RPMI8226 (cell line): ENCODE results near the gene URM1.
A peak's percentile ranks its signal among the peaks of the same experiment; 100 is the strongest.

ENCODE experiments used
- DNase-seq: peaks from one replicate; pipeline ENCODE4 v3.0.0-alpha.2; 2015

URM1 gene

DNA sequence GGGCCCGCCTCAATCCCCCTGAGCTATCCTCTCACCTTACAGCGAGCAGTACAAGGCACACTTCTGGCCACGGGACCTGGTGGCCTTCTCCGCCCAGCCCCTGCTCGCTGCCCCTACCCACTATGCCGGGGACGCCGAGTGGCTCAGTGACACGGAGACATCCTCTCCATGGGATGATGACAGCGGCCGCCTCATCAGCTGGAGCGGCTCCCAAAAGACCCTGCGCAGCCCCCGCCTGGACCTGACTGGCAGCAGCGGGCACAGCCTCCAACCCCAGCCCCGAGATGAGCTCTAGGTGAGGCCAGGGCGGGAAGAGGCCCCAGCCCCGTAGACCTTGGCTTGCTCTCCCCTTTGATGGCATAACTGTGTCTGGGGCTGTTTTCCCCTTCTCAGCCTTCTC lies 64.4 kb downstream of the URM1 start:
- no peak for DNase-seq

DNA sequence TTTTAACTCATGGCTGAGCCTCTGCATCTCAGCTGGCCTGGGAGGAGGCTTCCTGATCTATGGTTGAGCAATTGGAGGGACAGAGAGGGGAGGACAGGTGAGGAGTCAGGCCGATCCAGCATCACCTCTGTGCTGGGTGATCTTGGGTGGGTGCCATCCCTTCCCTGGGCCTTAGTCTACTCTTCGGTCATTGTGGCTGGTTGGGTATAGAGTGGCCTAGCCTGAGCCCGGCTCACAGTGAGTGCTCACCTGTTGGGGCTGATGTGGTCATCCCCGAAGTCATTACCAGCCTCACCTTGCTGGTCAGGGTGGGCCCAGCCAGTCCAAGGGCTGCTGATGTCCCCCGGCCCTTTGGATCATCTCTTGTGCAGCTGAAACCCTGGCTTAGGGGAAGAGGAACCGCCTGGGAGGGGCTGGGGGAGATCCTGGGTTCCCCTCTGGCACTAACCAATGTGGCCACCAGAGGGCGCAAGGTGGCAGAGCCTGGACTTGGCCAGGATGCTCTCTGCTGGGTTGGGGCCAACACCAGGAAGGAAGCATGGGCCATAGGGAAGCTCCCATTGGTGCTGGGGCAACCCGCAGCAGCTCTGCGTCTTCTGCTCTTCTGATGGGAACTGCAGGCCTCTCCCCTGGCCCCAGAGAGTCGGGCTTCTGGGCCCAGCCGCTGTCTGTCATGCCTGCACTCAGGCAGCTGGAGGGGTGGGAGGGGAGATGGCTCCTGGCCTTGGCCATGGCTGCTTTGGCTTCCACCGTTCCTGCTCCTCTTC lies 67.4 kb downstream of the URM1 start:
- peak; percentile 83 for DNase-seq

DNA sequence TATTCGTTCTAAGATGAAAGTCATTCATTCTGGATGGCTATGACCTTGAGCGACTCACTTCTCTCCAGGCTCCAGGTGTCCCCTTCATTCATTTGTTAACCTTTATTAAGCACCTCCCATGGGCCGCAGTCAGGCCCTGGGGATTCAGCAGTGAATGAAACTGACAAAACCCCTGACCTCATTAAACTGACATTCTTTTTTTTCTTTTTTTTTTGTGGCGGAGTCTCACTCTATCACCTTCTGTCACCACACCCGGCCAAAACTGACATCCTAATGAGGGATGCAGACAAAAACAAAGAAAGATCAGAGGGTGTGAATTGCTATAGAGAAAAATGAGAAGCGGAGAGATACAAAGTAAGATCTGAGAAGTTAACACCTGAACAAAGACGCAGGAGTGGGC lies 68.1 kb downstream of the URM1 start:
- no peak for DNase-seq
